Measurements from ENCODE around the gene NOL4L. TPM values are rescaled to one million over a fixed set of nuclear protein-coding genes. Genes with fewer than 3 reads are reported as not detected.

The NOL4L gene, protein sequence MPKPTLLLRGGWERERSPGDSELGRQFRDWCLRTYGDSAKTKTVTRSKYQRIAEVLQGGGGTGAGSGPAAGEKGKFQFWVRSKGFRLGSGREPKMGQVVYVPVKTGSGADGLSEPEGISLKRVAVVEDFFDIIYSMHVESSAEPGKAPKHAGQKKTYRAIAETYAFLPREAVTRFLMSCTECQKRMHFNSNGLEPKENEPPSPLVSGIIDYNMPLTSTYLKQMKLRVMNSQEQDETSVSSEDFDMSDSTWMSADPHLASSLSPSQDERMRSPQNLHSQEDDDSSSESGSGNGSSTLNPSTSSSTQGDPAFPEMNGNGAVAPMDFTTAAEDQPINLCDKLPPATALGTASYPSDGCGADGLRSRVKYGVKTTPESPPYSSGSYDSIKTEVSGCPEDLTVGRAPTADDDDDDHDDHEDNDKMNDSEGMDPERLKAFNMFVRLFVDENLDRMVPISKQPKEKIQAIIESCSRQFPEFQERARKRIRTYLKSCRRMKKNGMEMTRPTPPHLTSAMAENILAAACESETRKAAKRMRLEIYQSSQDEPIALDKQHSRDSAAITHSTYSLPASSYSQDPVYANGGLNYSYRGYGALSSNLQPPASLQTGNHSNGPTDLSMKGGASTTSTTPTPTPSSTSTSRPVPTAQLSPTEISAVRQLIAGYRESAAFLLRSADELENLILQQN
- total RNA-seq (10 to 100 TPM in 5 of 7 donors, 1 to 10 TPM in 2; 3.3 to 17.1 (median 10.7) TPM), polyA plus RNA-seq (1 to 10 TPM; 3.8 to 7.6 TPM)
- long read RNA-seq, donor 1, partial matches to known transcripts, result 0 of 16 reads
- long read RNA-seq, donor 1, other reads (novel, unspliced or antisense), result 15 of 16 reads
- long read RNA-seq, donor 2, full-length matches to known transcripts, result 5 of 5 reads
- long read RNA-seq, donor 2, partial matches to known transcripts, result 0 of 5 reads
- long read RNA-seq, donor 2, other reads (novel, unspliced or antisense), result 0 of 5 reads
- long read RNA-seq, donor 3, partial matches to known transcripts, result 0 of 8 reads
- long read RNA-seq, donor 3, other reads (novel, unspliced or antisense), result 8 of 8 reads

DNA sequence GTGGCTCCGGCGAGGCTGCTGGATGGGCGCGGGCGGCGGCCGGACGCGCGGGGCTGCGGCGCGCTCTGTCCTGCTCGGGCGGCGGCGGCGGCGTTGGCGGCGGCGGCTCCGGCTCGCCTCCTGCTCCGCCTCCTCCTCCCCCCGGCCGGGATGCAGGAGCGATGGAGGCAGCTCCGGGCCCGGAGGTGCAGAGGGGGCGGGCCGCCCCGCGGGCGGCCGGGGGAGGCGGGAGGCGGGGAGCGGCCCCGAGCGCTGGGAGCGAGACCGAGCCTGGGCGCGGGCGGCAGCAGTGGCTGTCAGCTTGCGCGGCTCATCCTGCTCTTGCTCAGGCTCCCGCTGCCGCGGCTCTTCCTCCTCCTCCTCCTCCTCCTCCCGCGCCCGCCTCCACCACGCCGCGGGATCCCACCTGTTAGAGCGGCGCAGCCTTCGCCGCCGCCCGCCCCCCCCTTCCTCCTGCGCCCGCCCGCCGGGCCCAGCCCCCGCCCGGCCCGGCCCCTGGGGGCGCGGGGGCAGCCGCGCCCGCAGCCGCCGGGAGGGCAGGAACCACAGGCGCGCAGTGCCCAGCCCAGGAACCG lies at the start of gene NOL4L:
TSS of gene NOL4L (minus strand) at position 323 of the 575 bp plus-strand sequence. CDS start 443 bp downstream, outside the sequence.
- TF ChIP-seq EP300 (IDR thresholded peaks at IDR 0.05), result no peak
- TF ChIP-seq, protein P1, sequence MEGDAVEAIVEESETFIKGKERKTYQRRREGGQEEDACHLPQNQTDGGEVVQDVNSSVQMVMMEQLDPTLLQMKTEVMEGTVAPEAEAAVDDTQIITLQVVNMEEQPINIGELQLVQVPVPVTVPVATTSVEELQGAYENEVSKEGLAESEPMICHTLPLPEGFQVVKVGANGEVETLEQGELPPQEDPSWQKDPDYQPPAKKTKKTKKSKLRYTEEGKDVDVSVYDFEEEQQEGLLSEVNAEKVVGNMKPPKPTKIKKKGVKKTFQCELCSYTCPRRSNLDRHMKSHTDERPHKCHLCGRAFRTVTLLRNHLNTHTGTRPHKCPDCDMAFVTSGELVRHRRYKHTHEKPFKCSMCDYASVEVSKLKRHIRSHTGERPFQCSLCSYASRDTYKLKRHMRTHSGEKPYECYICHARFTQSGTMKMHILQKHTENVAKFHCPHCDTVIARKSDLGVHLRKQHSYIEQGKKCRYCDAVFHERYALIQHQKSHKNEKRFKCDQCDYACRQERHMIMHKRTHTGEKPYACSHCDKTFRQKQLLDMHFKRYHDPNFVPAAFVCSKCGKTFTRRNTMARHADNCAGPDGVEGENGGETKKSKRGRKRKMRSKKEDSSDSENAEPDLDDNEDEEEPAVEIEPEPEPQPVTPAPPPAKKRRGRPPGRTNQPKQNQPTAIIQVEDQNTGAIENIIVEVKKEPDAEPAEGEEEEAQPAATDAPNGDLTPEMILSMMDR (IDR thresholded peaks at IDR 0.05), result no peak
- TF ChIP-seq POLR2A (IDR thresholded peaks at IDR 0.05), result no peak
- peak in 2 of 5 donors; percentile 39 to 51 for DNase-seq

GRCh38 chr20:32634041-32634805 lies 49.1 kb upstream of the NOL4L start:
- TF ChIP-seq POLR2A (IDR thresholded peaks at IDR 0.05), result no peak
- TF ChIP-seq, protein P1 (IDR thresholded peaks at IDR 0.05), result no peak
- TF ChIP-seq EP300 (IDR thresholded peaks at IDR 0.05), result no peak
- intact Hi-C loops (cut with DNase I), result no loop called here
- Histone ChIP-seq H3K4me1 (ENCODE audit: insufficient read depth) (peaks cover 17% of the 10 kb centered on the region), H3K9me3 (no peaks in the 10 kb centered on the region), H3K27me3 (no peaks in the 10 kb centered on the region), H3K27ac (no peak overlapping the region), H3K4me3 (no peak overlapping the region), H3K36me3 (no peaks in the 10 kb centered on the region)
- WGBS, 3 donors, result 42 to 69% (median 50%) methylated on average over 19 of the region's 19 CpGs
- no peak for DNase-seq

More for the DNA sequence above, at the start of gene NOL4L:
- no peaks in the 10 kb centered on the region for H3K27me3 ChIP-seq
- intact Hi-C loops (cut with DNase I), result no loop called here
- H3K27ac ChIP-seq, result peak within 1 kb of the TSS in 1 of 2 donors; percentile 4
- H3K4me3 ChIP-seq, result peak within 1 kb of the TSS; percentile 52
- 0 to 1% (median 1%) methylated on average over 53 to 79 of the region's 80 CpGs for WGBS, 3 donors
- no peaks in the 10 kb centered on the region for H3K9me3 ChIP-seq
- peaks cover 6% of the 10 kb centered on the region for H3K4me1 ChIP-seq (ENCODE audit: insufficient read depth)
- no peaks in the 10 kb centered on the region for H3K36me3 ChIP-seq

GRCh38 chr20:32632461-32633354 lies 47.6 kb upstream of the NOL4L start:
- Histone ChIP-seq H3K36me3 (no peaks in the 10 kb centered on the region), H3K27ac (no peak overlapping the region), H3K4me1 (ENCODE audit: insufficient read depth) (peaks cover 12% of the 10 kb centered on the region), H3K9me3 (no peaks in the 10 kb centered on the region), H3K4me3 (no peak overlapping the region), H3K27me3 (no peaks in the 10 kb centered on the region)
- TF ChIP-seq POLR2A (IDR thresholded peaks at IDR 0.05), result no peak
- TF ChIP-seq, protein P1 (IDR thresholded peaks at IDR 0.05), result no peak
- TF ChIP-seq EP300 (IDR thresholded peaks at IDR 0.05), result no peak
- WGBS, 3 donors, result 64 to 72% (median 64%) methylated on average over 16 of the region's 16 CpGs
- no peak for DNase-seq
- intact Hi-C loops (cut with DNase I), result no loop called here
